22Rv1 (cell line): ENCODE results near the gene EPHA3.

ENCODE experiments used
- ZFX ChIP-seq: fragments of 450-650 bp; IDR thresholded peaks from 2 replicates; pipeline ENCODE4 v1.6.1; 2017; ENCODE audit warnings: antibody characterized with exemption, borderline replicate concordance
- TF ChIP-seq, protein P1 (sequence below): fragments of 450-650 bp; IDR thresholded peaks from 2 replicates; pipeline ENCODE4 v1.5.1; 2017; ENCODE audit warnings: mild to moderate bottlenecking

DNA sequence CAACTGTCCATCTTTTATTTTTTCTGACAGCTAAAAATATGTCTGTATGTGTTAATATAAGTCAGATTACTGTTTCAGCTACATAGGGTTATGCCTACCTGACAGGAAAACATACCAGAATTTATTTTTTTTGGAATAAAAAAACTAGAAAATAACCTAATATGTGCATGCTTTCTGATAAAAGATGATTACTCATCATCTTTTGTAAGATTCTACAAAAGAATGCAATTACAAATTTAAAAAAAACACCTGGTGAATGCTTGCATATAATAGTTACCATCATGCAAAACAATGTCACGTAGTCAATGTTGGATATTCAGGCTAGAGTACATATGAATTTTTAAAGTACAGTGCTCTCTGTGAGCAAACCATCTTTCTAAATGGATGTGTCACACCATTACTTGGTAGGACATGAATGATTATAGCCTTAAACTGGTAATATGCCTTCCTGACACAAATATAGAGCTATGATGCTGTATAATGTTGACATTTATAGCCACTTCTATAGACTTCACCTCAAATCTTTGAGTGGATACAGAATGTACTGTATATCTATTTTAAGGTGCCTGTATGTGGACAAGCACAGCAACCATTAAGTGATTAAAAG, 180.6 kb downstream of the EPHA3 start:
- TF ChIP-seq, protein P1, sequence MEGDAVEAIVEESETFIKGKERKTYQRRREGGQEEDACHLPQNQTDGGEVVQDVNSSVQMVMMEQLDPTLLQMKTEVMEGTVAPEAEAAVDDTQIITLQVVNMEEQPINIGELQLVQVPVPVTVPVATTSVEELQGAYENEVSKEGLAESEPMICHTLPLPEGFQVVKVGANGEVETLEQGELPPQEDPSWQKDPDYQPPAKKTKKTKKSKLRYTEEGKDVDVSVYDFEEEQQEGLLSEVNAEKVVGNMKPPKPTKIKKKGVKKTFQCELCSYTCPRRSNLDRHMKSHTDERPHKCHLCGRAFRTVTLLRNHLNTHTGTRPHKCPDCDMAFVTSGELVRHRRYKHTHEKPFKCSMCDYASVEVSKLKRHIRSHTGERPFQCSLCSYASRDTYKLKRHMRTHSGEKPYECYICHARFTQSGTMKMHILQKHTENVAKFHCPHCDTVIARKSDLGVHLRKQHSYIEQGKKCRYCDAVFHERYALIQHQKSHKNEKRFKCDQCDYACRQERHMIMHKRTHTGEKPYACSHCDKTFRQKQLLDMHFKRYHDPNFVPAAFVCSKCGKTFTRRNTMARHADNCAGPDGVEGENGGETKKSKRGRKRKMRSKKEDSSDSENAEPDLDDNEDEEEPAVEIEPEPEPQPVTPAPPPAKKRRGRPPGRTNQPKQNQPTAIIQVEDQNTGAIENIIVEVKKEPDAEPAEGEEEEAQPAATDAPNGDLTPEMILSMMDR: no peak
- TF ChIP-seq ZFX: no peak
